Fibroblast of peridontal ligament (primary cell): ENCODE measurements around the gene ADGRG1.
A peak's percentile ranks its signal among the peaks of the same experiment; 100 is the strongest.

Source experiments
- DNase-seq: peaks from one replicate; pipeline ENCODE4 v3.0.0-alpha.2; 2010; ENCODE audit errors: extremely low read depth

ADGRG1 gene

DNA sequence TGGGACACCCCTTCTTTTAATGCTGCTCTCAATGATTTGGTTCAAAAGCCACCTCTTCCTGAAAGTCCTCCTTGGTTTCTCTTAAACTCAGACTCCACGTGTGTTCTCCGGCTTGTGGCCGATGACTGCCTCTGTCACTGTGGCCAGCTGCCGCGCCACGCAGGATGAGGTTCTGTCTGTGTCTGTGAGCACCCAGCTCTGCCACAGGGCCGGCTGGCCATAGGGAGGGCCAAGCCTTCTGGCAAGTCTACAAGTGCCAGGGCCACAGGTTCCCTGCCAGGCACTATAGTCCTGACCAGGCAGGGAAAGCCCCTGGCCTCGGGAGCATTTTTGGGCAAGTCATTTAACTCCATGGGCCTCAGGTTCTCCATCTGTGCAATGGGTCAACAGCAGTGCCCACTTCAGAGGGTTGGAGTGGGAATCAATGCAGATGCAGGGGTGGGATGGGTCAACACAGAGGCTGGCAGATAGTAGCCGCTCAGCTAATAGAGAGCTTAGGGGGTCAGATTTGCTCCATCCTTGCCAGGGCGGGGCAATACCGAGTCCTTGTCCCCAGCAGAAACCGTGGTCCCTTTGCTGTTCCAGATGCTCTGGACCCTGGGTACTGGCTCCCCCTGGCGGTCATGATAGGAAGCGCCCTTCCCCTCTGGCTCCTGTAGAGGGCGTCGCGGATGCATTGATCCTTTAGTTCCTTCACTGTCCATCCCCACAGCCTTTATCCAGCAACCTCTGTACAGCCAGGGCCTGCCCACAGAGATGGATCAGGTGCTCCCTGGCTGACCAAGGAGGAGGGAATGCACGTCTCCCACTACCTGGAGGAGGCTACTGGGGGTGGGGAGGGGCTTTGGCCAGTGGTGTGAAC lies 20.4 kb downstream of the ADGRG1 start:
- DNase-seq, result peak; percentile 70

DNA sequence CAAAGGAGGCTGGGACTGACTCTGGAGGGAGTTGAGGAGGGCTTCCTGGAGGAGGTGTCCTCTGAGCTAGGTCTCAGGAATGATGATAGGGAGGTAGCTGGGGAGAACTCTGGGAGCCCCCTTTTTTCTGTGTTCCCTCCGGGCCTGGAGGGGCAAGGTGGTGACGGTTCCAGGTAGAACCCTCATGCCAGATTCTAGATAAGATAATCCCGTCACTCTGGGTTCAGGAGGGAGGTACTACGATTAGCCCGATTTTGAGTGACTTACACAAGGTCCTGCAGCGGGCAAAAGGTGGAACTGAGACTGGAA lies 21.0 kb downstream of the ADGRG1 start:
- no peak for DNase-seq

DNA sequence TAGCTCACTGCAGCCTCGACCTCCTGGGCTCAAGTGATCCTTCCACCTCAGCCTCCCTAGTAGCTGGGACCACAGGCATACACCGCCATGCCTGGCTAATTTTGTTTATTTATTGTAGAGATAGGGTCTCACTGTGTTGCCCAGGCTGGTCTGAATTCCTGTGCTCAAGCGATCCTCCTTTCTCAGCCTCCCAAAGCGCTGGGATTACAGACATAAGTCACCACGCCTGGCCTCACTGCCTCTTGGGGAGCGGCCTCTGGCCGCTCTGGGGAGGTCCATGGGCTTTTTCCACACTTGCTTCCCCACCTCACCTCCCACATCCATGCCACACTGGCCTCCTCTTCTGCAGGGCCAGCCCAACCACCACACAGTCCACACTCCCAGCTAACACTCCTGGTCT lies 21.4 kb downstream of the ADGRG1 start:
- DNase-seq, result no peak

DNA sequence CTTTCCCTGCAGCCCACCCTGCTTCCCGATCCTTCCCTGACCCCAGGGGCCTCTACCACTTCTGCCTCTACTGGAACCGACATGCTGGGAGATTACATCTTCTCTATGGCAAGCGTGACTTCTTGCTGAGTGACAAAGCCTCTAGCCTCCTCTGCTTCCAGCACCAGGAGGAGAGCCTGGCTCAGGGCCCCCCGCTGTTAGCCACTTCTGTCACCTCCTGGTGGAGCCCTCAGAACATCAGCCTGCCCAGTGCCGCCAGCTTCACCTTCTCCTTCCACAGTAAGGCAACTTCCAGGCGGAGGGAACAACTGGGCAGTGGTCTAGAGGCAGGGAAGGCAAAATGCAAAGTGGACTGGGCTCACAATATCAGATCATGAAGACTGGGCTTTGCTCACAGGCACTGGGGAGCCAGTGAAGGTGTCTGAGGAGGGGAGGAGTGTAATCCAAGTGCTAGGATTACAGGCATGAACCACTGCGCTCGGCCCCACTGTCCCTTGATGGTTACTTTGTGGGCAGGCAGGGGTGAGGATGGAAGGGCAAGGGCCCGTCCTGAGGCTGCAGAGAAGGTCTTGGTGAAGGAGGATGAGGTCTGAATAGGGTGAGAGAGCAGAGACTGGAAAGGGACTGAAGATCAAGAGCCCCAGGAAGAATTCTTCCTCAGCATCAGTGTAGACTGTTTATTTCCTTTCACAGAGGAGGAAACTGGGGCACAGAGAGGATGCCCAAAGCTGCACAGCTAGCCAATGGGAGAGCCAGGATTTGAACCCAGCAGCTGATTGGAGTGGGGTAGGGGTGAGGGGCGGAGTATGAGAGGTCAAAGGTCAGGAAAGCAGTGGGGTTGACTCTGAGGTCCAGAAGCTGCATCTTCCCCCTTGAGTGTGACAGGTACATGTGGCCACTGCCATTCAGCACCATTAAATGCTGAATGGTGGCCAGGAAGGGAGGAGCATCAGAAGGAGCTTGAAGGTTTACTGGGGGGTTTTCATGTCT lies 23.2 kb downstream of the ADGRG1 start:
- no peak for DNase-seq

DNA sequence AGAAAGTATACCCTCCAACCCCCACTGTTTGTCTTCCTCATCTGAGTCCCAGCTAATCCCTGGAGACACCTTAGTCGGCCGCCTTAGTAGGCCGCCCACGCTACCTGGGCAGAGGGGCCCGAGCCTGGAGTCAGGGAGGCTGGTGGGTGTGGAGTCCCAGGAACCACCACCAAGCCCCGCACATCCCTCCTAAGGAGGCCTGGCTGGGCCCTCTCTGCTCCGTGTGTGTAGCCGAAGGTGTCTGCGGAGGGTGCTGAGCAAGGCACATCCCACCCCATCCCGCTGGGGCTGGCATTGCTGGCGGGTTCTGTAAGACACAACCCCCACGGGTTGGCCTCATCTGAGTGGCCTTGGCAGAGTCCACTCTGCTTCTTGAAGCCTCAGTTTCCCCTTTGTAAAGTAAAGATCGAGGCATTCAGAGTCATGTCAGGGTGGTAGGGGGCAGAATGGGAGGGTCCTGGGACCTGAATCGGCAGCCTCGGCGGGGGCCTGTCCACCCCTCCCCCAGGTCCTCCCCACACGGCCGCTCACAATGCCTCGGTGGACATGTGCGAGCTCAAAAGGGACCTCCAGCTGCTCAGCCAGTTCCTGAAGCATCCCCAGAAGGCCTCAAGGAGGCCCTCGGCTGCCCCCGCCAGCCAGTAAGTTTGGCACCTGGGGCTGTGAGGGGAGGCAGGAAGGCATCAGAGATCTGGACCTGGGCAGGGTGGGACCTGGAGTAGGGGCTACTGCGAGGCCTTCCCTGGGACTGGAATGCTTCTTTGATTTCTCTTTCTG lies 24.5 kb downstream of the ADGRG1 start:
- no peak for DNase-seq

DNA sequence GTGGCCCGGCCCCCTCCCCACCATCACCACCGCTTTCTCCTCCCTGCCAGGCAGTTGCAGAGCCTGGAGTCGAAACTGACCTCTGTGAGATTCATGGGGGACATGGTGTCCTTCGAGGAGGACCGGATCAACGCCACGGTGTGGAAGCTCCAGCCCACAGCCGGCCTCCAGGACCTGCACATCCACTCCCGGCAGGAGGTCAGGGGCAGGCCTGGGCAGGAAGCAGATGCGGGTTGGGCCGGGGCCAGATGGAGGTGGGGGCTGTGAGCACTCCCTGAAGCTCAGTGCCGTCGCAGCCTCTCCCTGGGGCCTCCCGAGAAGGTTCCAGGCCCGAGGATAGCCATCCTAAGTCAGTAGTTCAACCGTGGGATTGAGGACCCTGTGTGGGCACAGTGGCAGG lies 25.5 kb downstream of the ADGRG1 start:
- DNase-seq, result no peak

DNA sequence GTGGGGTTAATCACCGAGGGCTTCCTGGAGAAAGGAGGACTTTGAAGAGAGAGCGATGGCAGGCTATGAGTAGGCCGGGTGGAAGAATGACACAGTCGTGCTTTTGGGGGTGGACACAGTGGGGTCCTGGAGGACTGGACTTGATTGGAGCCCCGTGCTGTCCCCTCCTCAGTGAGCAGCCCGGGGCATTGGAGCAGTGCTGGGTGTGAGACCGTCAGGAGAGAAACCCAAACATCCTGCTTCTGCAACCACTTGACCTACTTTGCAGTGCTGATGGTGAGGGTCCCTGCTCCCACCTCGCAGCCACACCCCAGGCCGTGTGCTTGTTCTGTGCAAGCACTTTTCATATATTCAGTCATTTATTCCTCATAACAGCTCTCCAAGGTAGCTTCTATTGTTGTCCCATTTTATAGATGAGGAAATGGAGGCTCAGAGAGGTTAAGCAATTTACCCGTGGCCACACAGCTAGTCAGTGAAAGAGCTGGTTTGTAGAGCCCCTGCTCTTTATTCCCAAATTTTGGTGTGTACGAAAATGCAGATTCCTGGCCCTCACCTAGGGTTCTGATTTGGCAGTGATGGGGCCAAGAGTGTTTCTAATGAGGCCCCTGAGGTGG lies 28.0 kb downstream of the ADGRG1 start:
- DNase-seq, result no peak

DNA sequence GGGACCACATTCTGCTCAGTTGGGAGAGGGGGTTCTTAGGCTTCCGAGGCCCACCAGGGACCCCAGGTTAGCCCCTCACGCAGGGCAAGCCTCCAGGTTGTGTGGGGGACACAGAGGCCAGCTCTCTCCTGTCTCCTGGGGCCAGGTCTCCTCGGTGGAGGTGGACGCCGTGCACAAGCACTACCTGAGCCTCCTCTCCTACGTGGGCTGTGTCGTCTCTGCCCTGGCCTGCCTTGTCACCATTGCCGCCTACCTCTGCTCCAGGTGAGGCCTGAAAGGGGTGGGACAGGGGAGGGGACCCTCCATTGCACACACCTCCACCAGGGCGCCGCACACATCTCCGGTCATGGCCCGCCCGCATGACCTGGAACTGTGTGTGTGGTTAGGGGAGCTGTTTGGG lies 28.8 kb downstream of the ADGRG1 start:
- no peak for DNase-seq

DNA sequence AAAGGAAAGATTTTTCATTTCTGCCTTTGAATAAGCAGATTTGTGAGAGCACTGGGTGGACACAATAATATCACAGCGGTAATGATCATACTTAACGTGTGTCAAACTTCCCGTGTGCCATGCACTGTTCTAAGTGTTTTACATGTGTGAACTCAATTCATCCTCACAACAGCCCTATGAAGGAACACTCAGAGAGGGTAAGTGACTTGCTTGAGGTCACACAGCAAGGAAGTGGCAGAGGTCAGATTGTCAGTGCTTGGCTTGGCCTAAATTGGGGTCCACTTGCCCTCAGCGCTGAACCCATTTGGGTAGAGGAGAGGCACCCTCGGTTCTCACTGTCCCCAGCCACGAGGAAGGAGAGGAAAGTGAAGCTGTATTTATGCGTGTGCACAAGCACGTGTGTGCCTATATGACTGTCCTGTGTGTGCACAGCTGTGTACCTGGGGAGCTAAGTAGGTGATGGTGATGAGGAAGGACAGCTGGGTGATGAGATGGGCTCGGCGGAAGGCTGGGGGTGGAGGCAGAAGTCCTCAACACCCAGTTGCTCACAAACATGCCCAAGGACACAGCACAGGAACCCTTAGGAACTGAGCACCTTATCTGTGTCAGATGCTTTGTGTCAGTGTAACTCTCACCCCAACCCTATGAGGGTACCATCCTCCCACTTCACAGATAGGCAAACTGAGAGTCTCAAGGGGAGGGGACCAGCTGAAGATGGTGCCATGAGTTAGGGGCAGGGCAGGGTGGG lies 29.9 kb downstream of the ADGRG1 start:
- no peak for DNase-seq

DNA sequence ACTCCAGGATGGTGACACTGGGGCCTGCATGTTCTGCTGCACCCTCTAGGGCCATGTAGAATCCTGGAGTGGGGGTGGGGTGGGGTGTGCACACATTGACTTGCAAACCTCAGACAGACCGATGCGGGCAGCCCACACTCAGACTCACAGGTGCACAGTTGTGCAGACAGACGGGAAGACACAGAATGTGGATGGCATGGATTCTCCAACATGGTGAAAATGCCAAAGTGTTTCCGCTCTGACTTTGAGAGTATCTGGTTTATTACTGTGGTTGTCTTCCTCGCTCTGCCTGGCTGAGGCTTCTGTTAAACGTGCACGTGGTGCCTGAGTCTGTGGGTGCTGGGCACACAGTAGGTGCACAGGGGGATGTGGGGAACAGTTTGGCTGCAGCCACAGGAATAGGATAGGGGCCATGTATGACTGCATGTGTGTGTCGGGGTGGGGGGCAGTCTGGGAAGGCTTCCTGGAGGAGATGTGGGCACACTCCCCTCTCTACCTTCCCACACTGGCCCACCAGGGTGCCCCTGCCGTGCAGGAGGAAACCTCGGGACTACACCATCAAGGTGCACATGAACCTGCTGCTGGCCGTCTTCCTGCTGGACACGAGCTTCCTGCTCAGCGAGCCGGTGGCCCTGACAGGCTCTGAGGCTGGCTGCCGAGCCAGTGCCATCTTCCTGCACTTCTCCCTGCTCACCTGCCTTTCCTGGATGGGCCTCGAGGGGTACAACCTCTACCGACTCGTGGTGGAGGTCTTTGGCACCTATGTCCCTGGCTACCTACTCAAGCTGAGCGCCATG lies 30.6 kb downstream of the ADGRG1 start:
- DNase-seq, result no peak

DNA sequence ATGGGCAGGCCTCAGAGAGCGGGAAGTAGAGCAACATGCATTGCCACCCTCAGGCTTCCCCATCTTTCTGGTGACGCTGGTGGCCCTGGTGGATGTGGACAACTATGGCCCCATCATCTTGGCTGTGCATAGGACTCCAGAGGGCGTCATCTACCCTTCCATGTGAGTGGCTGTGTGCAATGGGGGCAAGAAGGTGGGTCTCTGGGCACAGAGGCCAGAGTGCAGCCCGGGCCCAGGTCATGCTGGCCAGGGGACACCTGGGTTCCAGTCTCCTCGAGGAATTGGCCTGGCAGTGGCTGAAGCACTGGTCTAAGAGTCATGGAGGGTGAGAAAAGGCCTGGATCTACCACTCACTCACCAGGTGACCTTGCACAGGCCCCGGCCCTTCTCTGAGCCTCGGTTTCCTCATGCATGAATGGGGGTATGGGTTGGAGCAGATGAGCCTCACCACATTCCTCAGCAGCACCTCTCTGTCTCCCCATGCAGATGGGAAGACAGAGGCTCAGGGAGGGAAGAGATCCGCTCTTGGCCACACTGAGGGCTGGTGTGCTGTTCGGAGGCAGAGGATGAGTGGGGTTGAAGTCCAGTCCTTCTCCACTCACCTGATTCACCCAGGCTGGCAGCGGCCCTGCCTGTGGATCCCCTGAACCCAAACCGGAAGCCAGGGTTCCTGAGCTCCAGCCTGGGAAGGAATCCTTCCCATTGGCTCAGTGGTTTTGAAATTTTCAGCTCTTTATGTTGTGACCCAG lies 32.5 kb downstream of the ADGRG1 start:
- DNase-seq, result no peak

DNA sequence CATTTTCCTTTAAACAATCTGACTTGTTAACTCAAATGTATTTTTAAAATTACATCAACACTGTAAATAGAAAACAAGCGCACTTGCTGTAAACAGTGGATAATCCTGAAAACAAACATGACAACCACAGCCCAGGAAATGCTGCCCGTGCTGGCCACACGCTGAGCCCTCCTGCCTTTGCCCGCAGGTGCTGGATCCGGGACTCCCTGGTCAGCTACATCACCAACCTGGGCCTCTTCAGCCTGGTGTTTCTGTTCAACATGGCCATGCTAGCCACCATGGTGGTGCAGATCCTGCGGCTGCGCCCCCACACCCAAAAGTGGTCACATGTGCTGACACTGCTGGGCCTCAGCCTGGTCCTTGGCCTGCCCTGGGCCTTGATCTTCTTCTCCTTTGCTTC lies 33.1 kb downstream of the ADGRG1 start:
- no peak for DNase-seq

DNA sequence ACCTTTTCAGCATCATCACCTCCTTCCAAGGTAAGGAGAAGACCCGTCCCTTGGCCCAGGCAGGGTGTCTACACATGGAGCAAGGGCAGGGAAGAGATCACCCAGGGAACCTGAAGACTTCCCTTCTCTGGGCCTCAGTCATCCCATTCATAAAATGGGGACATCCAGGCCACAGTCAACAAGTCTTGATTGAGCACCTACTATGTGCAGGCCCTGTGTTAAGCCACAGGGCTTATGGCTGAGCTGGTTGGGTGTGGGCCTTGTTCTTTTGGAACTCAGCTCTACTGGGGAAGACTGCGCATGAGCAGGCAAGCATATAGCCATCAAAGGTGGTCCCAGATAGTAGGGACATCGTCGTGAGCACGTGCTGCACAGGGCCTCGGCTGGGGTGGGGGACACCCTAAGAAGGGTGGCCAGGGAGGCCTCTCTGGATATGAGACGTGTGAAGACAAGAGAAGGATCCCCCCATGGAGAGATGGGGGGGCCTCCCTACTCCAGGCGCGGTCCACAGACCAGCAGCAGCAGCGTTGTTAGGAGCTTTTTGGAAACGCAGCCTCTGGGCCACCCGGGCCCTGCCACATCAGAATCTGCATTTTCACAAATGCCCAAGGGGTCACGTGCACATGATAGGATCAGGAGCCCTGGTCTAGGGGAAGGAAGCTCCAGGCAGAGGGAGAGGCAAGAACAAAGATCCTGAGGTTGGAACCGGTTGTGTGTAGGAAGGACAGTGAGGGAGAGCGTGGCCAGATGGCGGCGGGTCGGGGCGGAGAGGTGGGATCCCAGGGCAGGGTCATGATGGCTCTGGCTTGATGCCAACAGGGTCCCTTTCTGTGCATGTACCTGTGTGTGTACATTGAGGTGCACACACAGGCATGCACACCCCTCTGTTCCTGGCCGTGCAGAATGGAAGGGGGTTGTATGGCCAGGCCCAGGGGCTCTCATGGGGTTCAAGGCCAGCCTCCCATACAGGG lies 33.8 kb downstream of the ADGRG1 start:
- DNase-seq, result no peak

DNA sequence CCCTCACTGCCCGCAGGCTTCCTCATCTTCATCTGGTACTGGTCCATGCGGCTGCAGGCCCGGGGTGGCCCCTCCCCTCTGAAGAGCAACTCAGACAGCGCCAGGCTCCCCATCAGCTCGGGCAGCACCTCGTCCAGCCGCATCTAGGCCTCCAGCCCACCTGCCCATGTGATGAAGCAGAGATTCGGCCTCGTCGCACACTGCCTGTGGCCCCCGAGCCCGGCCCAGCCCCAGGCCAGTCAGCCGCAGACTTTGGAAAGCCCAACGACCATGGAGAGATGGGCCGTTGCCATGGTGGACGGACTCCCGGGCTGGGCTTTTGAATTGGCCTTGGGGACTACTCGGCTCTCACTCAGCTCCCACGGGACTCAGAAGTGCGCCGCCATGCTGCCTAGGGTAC lies 35.0 kb downstream of the ADGRG1 start:
- no peak for DNase-seq

DNA sequence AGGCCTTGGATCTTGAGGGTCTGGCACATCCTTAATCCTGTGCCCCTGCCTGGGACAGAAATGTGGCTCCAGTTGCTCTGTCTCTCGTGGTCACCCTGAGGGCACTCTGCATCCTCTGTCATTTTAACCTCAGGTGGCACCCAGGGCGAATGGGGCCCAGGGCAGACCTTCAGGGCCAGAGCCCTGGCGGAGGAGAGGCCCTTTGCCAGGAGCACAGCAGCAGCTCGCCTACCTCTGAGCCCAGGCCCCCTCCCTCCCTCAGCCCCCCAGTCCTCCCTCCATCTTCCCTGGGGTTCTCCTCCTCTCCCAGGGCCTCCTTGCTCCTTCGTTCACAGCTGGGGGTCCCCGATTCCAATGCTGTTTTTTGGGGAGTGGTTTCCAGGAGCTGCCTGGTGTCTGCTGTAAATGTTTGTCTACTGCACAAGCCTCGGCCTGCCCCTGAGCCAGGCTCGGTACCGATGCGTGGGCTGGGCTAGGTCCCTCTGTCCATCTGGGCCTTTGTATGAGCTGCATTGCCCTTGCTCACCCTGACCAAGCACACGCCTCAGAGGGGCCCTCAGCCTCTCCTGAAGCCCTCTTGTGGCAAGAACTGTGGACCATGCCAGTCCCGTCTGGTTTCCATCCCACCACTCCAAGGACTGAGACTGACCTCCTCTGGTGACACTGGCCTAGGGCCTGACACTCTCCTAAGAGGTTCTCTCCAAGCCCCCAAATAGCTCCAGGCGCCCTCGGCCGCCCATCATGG lies 35.7 kb downstream of the ADGRG1 start:
- DNase-seq, result no peak

DNA sequence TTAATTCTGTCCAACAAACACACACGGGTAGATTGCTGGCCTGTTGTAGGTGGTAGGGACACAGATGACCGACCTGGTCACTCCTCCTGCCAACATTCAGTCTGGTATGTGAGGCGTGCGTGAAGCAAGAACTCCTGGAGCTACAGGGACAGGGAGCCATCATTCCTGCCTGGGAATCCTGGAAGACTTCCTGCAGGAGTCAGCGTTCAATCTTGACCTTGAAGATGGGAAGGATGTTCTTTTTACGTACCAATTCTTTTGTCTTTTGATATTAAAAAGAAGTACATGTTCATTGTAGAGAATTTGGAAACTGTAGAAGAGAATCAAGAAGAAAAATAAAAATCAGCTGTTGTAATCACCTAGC lies 36.2 kb downstream of the ADGRG1 start:
- DNase-seq, result no peak

DNA sequence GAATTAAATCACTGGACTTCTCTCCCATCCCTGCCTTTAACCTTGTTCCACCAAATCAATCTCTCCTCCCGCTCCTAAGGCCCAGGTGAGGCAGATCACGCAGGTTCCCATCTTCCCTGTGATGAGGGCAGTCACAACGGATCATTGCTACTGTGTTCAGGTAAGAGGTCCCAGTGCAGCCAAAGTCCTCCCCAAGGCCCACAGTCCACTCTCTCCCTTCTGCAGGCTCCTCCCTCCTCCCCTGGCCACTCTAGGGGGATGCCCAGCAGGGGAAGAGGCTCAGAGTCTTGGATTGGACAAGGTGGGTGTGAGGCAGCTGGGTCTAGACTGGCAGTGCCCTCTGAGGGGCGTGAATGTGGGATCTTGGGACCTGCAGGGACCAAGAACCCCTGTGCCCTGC lies 37.1 kb downstream of the ADGRG1 start:
- DNase-seq, result no peak
